HG03066 (cell line): ENCODE results near the gene RELN.

Experiments used
- ATAC-seq: cut with Tn5 transposase; IDR thresholded peaks from one replicate; pipeline ENCODE4 v1.9.1; 2021; ENCODE audit warnings: low read depth; ENCODE audit not compliant: unreplicated experiment

RELN gene

GRCh38 chr7:103991406-103991805 is 1.9 kb upstream of the RELN start:
- no peak for ATAC-seq

DNA sequence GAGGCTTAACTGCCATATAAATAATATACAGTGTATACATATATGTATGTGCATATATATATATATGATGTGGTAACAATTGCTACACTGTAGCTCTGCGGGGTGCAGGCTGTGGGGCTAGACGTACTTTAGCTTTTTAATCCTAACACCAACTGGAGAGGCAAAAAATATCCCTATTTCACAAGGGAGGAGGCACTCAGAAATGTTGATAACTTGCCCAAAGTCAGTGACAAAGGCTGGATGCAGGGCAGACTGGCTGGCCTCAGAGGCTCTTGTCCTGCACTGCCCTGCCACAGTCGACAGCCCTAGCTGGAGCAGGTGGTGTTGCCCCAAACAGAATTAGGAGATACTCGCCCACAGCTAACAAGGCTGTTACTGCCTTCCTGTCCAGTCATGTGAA is 1.5 kb upstream of the RELN start:
- no peak for ATAC-seq

GRCh38 chr7:103989785-103990767 is 618 bp upstream of the RELN start:
- ATAC-seq: no peak

DNA sequence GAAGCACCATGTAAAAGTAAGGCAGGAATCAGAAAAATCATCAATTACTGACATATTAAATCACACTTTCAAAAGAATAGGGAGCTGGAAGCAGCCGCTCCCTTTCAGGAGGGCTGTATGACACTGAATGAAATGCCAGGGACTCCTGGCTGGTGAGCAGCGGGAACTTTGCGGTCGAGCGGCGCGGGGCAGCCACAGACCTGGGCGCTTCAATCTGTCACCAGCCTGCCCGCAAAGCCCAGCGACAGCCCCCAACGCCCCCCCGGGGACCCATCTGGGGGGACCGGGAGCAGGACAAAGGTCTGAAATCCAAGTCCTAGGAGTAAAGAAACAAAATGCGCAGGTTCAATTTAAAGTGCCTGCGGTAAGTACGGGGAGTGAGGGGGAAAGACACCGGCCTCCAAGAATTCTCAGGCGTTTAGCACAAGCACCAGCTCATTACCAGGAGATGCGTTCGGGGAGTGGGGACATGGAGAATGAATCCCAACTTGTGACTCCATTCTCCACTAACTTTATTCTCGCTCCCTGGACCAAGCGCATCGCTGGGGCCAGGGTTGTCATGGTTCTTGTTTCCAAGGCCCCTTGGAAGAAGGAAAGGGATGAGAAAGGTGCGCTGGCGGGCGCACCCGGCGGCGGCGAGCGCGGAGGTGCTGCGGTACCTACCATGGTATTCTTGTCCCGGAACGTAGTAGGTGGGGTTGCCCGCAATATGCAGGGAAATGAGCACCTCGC is 824 bp downstream of the RELN start:
- no peak for ATAC-seq

DNA sequence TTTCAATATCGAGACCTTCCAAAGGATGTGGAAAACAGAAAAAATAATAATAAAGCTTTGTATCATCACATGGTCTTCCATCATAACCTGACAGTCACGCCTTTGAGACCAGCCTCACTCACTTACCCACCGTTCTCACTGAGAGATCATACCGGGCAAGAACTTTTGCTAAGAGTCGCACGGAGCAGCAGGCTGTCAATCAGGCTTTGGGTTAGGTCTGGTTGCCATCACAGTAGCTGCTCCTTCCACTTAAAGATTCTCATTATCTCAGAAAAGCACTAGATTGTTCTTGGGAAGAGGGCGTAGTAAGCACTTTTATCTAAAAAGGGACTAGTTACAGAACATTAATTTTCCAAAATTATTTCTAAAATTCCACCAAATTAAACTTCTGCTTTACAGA is 2.0 kb downstream of the RELN start:
- no peak for ATAC-seq

DNA sequence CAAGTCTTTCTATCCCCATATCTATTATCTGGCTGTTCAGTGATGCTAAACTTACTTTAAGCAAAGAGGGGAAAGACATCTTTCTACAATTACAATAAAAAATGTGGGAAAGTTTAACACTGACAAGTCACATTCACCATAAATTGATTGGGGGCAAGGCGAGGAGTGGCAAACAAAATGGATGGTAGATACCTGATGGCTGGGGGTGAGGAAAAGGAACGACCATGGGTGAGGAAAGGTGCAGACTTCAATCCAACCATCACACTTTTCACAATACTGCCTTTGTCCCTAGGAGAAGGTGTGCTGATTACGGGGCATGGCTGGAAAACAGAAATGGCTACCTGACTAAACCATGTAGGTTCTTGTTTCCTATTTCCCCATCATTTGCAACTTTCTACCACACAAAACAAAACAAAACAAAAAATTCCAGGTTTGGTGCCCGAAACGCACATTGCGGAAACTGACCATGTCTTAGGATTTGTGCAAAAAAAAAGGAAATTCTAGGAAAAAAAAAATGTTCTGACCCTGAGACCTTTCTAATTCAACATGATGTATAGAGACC is 3.8 kb downstream of the RELN start:
- no peak for ATAC-seq

GRCh38 chr7:103984050-103984449 is 5.4 kb downstream of the RELN start:
- no peak for ATAC-seq

DNA sequence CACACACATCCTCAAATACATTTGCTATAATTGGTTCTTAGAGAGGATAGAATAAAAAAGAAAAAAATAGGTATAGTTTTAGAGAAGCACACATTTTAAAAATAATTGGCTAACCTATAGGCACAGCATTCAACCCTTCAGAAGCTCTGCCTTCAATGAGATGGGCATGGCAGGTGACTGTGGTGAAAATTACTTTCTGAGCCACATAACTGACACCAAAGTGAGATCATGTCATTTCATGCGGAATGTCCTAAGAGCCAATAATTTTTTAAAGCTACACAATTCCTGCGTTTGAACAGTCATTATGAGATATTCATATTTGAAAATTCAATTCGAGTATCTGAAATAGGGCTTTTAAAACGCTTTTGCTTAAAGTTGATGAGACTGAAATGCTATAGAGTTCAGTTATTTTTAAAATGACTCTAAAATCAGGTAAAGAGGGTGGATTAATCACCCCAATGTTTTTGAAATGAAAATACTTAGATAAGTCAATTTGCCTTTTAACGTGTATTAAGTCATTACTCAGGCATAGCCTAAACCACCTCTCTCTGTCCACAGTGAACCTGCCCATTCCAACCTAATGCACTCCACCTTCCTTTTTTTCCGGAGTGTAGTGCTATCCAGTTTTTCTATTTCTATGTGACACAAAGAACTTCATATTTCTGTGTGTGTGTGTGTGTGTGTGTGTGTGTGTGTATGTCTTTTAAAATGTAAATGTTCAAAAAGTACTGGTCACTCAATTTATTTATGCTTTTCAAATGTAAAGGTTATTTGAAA is 6.1 kb downstream of the RELN start:
- no peak for ATAC-seq

- no peak for ATAC-seq
These were observed 8.4 kb downstream of the RELN start for GRCh38 chr7:103981003-103981423.

DNA sequence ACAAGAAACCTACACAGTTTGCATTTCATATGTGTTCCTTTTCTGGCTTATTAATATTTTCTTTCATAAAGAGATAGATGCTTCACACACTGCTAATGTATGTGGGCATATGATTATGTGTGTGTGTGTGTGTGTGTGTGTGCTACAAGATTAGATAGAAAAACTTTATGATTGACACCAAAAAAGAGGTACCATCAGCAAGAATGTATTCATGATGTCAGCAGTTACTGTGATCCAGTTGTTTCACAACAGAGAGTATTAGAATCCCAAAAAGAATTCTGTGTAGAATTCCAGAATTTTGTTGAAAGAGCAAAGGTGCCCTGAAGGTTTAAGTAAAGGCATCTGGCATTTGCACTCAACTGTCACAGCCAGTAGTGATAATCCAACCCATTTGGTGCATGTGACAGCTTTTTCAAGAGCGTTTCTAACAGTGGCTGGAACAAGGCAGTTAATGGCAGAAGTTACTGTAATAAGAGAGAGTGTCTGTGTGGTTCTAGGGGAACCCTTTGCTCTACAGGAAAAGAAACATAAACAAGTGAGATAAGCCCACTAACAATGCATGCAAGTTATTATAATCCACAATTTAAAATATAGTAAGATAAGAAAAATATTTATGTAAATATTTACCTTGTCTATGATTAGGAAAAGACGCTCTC is 16.6 kb downstream of the RELN start:
- no peak for ATAC-seq

- no peak for ATAC-seq
These were observed 22.1 kb downstream of the RELN start for GRCh38 chr7:103967401-103967800.

DNA sequence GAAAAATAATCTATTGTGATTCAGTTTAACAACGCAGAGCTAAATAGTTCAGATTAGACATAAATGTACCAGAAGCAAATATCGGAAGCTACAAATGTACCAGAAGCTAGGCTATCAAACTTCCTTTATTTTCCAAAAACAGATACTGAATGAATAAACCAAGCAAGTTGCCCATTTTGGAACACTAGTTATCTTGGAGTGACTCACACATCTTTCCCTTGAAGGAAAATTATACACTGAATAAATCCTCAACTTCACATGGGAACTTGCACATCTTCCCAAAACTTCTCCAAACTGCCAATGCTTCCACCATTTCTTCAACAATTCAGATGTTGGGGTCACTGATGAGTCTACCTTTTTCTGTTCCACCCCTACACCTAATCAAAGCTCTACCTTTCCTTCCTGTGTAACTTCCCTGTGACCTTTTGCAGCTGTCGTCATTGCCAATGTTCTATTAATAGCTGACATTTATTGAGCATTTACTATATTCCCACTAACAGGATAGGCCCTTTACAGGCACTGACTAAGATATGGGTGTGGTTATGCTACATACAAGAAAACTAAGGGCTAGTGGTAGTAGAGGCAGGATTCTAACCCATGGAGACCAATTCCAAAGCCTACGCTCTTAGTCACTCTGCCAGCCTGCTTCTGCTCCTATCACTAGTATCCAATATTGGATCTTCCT is 22.7 kb downstream of the RELN start:
- ATAC-seq: no peak

DNA sequence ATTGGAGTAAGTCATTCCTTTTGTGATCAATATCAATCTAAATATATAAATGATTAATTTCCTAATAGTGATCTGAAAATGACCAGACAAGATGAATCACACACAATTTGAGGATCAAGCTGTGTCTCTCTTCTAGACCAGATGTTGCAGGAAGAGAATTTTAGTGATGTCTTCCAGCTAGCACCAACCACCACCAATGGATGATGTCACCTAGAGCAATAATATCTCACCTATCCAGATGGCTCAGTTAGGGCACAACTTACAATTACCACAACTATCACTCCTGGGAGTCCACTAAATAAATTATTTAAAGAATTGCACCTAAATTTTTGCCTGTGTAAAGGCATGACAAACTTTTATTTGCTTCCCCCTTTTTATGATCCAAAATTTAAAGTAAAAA is 25.2 kb downstream of the RELN start:
- no peak for ATAC-seq

DNA sequence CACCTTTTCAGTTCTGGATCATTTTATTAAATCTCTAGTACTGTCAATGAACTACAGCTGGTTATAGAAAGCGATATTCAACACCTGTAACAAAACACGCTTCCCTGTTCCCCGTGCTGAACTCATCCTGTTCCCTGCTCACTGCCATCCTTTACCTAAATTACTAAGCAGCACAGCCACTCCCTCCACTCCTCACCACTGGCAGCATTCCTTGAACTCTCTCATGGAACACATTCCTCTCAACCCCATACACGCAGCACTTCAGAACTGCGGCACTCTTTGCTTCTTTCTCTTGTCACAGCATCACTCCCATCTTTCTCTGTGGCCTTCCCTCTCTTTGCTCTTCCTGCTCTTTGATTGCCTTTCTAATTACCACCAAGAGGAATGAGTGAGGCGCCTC is 27.4 kb downstream of the RELN start:
- no peak for ATAC-seq

DNA sequence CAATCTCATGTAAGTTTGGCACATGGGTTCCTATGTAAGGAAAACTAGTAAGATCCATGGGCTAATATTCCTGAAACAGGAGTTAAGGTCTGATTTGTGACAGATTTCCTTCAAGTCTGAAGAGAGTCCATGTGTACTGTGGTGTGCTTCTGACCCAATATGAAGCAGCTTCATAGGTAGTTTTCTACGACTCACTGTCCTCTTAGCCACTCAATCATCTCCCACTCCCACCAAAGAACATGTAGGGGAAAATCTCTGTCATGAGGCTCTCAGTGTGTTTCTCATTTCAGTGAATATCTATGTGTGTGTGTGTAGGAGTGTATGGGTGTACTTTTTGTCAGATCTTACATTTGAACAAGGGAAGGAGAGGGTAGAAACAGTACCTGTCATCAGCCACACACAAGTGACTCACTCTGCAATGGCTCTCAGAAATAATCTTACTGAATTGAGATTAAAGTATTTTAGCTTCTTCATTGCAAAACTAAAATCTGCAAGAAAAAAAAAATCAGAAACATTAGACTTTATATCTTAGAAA is 31.1 kb downstream of the RELN start:
- ATAC-seq: no peak

DNA sequence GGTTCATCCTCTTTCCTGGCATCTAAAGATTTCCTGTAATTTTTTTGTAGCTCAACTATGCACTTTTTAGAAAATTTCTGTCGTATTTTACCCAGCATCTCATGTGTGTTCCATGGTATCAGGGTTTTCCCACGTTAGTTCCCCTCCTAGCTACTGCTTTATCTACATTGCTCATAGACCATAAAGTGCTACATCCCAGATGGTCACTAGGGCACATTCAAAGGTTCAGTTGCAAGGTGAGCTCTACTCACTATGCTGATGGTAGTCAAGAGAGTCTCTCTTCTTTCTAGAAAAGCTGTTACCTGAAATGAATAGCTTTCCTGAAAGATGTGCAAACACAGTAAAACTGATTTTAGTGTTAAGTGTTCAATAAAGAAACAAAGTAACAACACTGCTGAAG is 33.5 kb downstream of the RELN start:
- no peak for ATAC-seq

DNA sequence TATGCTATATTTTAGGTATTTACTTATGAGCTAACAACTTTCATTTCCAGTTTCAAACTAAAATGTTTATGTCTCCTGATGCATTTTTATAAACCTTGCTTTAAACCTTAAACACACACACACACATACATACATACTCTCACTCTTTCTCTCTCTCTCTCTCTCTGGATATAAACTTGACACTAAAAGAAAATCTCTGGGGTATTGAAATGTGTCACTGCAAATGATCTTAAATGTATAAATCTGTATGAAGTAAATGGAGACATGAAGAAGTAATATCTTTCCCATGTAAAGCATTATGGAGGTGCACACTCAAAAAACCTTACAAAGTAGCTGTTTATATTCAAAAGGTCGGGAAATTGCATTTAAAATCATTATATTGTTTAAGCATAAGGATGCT is 37.0 kb downstream of the RELN start:
- no peak for ATAC-seq

- ATAC-seq: no peak
These were observed 38.1 kb downstream of the RELN start for GRCh38 chr7:103951311-103951710.

DNA sequence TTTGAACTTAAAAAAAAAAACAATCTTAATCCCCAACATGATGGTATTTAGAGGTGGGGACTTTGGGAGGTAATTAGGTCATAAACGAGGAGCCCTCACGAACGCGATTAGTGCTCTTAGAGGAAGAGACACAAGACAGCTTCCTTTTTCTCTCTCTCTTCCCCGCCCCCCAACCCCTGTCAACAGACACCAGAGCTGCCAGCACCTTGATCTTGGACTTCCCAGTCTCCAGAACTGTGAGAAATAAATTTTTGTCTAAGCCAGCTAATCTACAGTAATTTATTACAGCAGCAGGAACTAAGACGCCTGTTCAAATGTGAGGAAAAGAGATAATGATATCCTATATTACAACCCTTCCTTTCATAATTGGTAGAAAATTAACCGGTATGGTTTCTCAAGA is 40.1 kb downstream of the RELN start:
- ATAC-seq: no peak
